ENCODE measurements around the gene TRABD2B. TPM values are rescaled to one million over a fixed set of nuclear protein-coding genes. Genes with fewer than 3 reads are reported as not detected.

TRABD2B gene
- total and polyA plus RNA-seq, 2 of the 13 experiments (the other 11 are each of a cell fraction or from before 2014, with no cell fraction given) = 0.04 TPM; not detected in 1

- 56% methylated on average over 20 of the region's 22 CpGs for WGBS (ENCODE audit: low lambda C conversion rate)
- H3K9ac ChIP-seq (ENCODE audit: insufficient read depth, low read depth, low read length) = no peak overlapping the region
- ATAC-seq = no peak
- no peaks in the 10 kb centered on the region for H4K20me1 ChIP-seq (ENCODE audit: insufficient read depth, low read length)
- no peaks in the 10 kb centered on the region for H3K9me3 ChIP-seq (ENCODE audit: low read length)
- no peak overlapping the region for H3K27ac ChIP-seq (ENCODE audit: extremely low read length, insufficient read depth, low read length)
- in situ Hi-C loops (cut with HindIII; ENCODE audit: extremely low pct_ligation_motif_present, low pct_unique_long_range_greater_than_20kb) = no loop called here
- peaks cover 30% of the 10 kb centered on the region for H3K4me1 ChIP-seq (ENCODE audit: insufficient read depth, low read length)
- no TSS peak for BruUV-seq (replicated peaks)
- H2AFZ ChIP-seq (ENCODE audit: low read length) = no peak overlapping the region
- H3K4me3 ChIP-seq (replicated peaks in 1 of 3; ENCODE audit: insufficient read depth in 1 of 3, low read depth in 2 of 3, low read length in 3 of 3) = no peak overlapping the region
- H3K27me3 ChIP-seq (ENCODE audit: control insufficient read depth in 1 of 2, insufficient read depth in 2 of 2, low read length in 2 of 2) = peaks cover 2 to 29% of the 10 kb centered on the region in 2 experiments
- FAIRE-seq = no peak
- no peaks in the 10 kb centered on the region for H3K79me2 ChIP-seq (ENCODE audit: insufficient read depth, low read length)
- ChIA-PET POLR2A (no interaction called here), CTCF (ENCODE audit: low intra/inter-chr PET ratio, low total read pairs) (no interaction called here)
- H3K4me2 ChIP-seq (ENCODE audit: low read depth, low read length) = no peak overlapping the region
- no peaks in the 10 kb centered on the region for H3K36me3 ChIP-seq (replicated peaks in 1 of 2; ENCODE audit: control insufficient read depth in 1 of 2, insufficient read depth in 2 of 2, low read length in 2 of 2)
- intact Hi-C loops (cut with micrococcal nuclease; ENCODE audit: unreplicated experiment) = no loop called here
- no peak for DNase-seq (ENCODE audit: low spot score)
- TF ChIP-seq ARNTL (CRISPR knock-in tag; IDR thresholded peaks at IDR 0.05) = no peak
- TF ChIP-seq PRPF4 (IDR thresholded peaks at IDR 0.05; ENCODE audit: low read depth, low read length, poor library complexity, severe bottlenecking) = no peak
- no peak for TF ChIP-seq ZNF430 (CRISPR knock-in tag; IDR thresholded peaks at IDR 0.05)
- no peak for TF ChIP-seq GLI4 (CRISPR knock-in tag; IDR thresholded peaks at IDR 0.05; ENCODE audit: borderline replicate concordance)
- TF ChIP-seq ZNF362 (CRISPR knock-in tag; IDR thresholded peaks at IDR 0.05; ENCODE audit: borderline replicate concordance) = no peak
- TF ChIP-seq MIER3 (CRISPR knock-in tag; IDR thresholded peaks at IDR 0.05; ENCODE audit: borderline replicate concordance) = no peak
- TF ChIP-seq ZNF546 (CRISPR knock-in tag; conservative IDR thresholded peaks at IDR 0.05) = no peak
- no peak for TF ChIP-seq ZNF784 (CRISPR knock-in tag; IDR thresholded peaks at IDR 0.05; ENCODE audit: borderline replicate concordance)
- no peak for TF ChIP-seq UBTF (CRISPR knock-in tag; IDR thresholded peaks at IDR 0.05)
- TF ChIP-seq GATAD1 (CRISPR knock-in tag; IDR thresholded peaks at IDR 0.05) = no peak
- TF ChIP-seq SKI (IDR thresholded peaks at IDR 0.05; ENCODE audit: partially characterized antibody) = no peak
- no peak for TF ChIP-seq ZNF142 (CRISPR knock-in tag; IDR thresholded peaks at IDR 0.05)
- TF ChIP-seq TEAD2 (CRISPR knock-in tag; IDR thresholded peaks at IDR 0.05) = no peak
- TF ChIP-seq NR2C2 (CRISPR knock-in tag; IDR thresholded peaks at IDR 0.05; ENCODE audit: borderline replicate concordance) = no peak
Measured at GRCh38 chr1:47765742-47766485, 231.3 kb downstream of the TRABD2B start.
